HepG2 (cell line): ENCODE results near the gene C3orf38. TPM values are rescaled to one million over a fixed set of nuclear protein-coding genes. Genes with fewer than 3 reads are reported as not detected.

ENCODE experiments used
- ATAC-seq: fragments of 200-7000 bp; cut with Tn5 transposase; 3 replicates; pipeline ENCODE4 v1.9.1; 2020; ENCODE audit warnings: mild to moderate bottlenecking, moderate library complexity
- BruUV-seq: library from RNA; stranded (reverse); fragments of 400-500 nt; replicated peaks from 2 replicates; lab custom pipeline; 2021; lab: Mats Ljungman, UMichigan
- CTCF ChIA-PET: fragments of 300-600 bp; formaldehyde crosslinking; extraction: SDS; loops from one replicate; lab custom pipeline; 2021; ENCODE audit warnings: low total read pairs, inconsistent platforms, low intra/inter-chr PET ratio; lab: Yijun Ruan, JAX
- POLR2A ChIA-PET: fragments of 350-600 bp; sonication (Branson Sonifier 250); formaldehyde crosslinking; loops from one replicate; lab custom pipeline; 2020; ENCODE audit warnings: antibody characterized with exemption, inconsistent platforms; lab: Yijun Ruan, JAX
- DNase-seq: peaks from one replicate; pipeline ENCODE4 v3.0.0-alpha.2; 2015; ENCODE audit warnings: low spot score
- FAIRE-seq: peaks from 3 replicates; lab custom pipeline; 2011; peaks lifted over from hg19 to GRCh38; lab: Jason Lieb, UNC
- H2AFZ ChIP-seq: one replicate; pipeline ENCODE4 v1.6.1; 2011; ENCODE audit warnings: low read length, inconsistent platforms
- H3K27ac ChIP-seq: fragments of 300-600 bp; 3 replicates; pipeline ENCODE4 v1.8.0; 2011; ENCODE audit warnings: mixed run types, mild to moderate bottlenecking, mixed read lengths, low read length, inconsistent platforms; ENCODE audit not compliant: insufficient read depth; ENCODE audit errors: extremely low read length
- H3K27me3 ChIP-seq, 2 experiments: fragments of 200-600 bp in 1 of 2; 2 replicates in 1 of 2; 3 replicates in 1 of 2; pipeline versions ENCODE4 v1.6.0 to v1.8.0; 2011; ENCODE audit warnings: low read length in 2 of 2, mild to moderate bottlenecking in 2 of 2, moderate library complexity in 2 of 2, inconsistent platforms in 1 of 2; ENCODE audit not compliant: insufficient read depth in 2 of 2, control insufficient read depth in 1 of 2
- H3K36me3 ChIP-seq, 2 experiments: fragments of 200-600 bp in 1 of 2; replicated peaks in 1 of 2; 2 replicates in 1 of 2; 3 replicates in 1 of 2; pipeline versions ENCODE4 v1.5.1 to v1.8.0; 2011; ENCODE audit warnings: low read length in 2 of 2, inconsistent platforms in 1 of 2; ENCODE audit not compliant: insufficient read depth in 2 of 2, control insufficient read depth in 1 of 2
- H3K4me1 ChIP-seq: 2 replicates; pipeline ENCODE4 v1.5.1; 2012; ENCODE audit warnings: low read length, inconsistent platforms; ENCODE audit not compliant: insufficient read depth
- H3K4me2 ChIP-seq: 2 replicates; pipeline ENCODE4 v1.6.0; 2011; ENCODE audit warnings: low read depth, low read length, inconsistent platforms
- H3K4me3 ChIP-seq, 3 experiments: fragments of 200-600 bp in 1 of 3; sonication (generic), shearing (Covaris generic) in 1 of 3; replicated peaks in 1 of 3; 2 replicates each; pipeline ENCODE4 v1.5.1; 2011 to 2016; ENCODE audit warnings: low read length in 3 of 3, inconsistent platforms in 2 of 3, low read depth in 2 of 3, mild to moderate bottlenecking in 2 of 3, control low read depth in 1 of 3, mixed read lengths in 1 of 3; ENCODE audit not compliant: insufficient read depth in 1 of 3
- H3K79me2 ChIP-seq: one replicate; pipeline ENCODE4 v1.6.1; 2011; ENCODE audit warnings: low read length, inconsistent platforms; ENCODE audit not compliant: insufficient read depth
- H3K9ac ChIP-seq: 2 replicates; pipeline ENCODE4 v1.6.0; 2011; ENCODE audit warnings: mild to moderate bottlenecking, low read depth, low read length, inconsistent platforms; ENCODE audit not compliant: insufficient read depth
- H3K9me3 ChIP-seq: 2 replicates; pipeline ENCODE4 v1.5.1; 2012; ENCODE audit warnings: mild to moderate bottlenecking, low read length
- H4K20me1 ChIP-seq: 2 replicates; pipeline ENCODE4 v1.6.0; 2011; ENCODE audit warnings: inconsistent platforms, mild to moderate bottlenecking, low read length, moderate library complexity; ENCODE audit not compliant: insufficient read depth
- CHD4 ChIP-seq: fragments of 200-600 bp; sonication (generic); IDR thresholded peaks from 2 replicates; pipeline ENCODE4 v1.7.0; 2017; ENCODE audit warnings: mild to moderate bottlenecking, low read length, borderline replicate concordance
- FOXC1 ChIP-seq: sonication (generic); formaldehyde crosslinking; IDR thresholded peaks from 2 replicates; pipeline ENCODE4 v1.8.0; 2022; ENCODE audit warnings: mild to moderate bottlenecking, missing genetic modification reagents, borderline replicate concordance
- NR2F6 ChIP-seq, 2 experiments: IDR thresholded peaks; 2 replicates each; pipeline ENCODE4 v1.6.1; 2016; ENCODE audit warnings: antibody characterized with exemption in 1 of 2, mild to moderate bottlenecking in 1 of 2
- SPEN ChIP-seq: sonication (generic); formaldehyde crosslinking; IDR thresholded peaks from 2 replicates; pipeline ENCODE4 v1.5.1; 2020; ENCODE audit warnings: low read depth, mild to moderate bottlenecking, missing genetic modification reagents
- TCF12 ChIP-seq, 2 experiments: fragments of 450-650 bp in 1 of 2; sonication (generic) in 1 of 2; formaldehyde crosslinking in 1 of 2; IDR thresholded peaks; 2 replicates each; pipeline versions ENCODE4 v1.6.1 to v1.8.0; 2017 to 2022; ENCODE audit warnings: antibody characterized with exemption in 1 of 2, mild to moderate bottlenecking in 1 of 2, missing genetic modification reagents in 1 of 2, moderate library complexity in 1 of 2
- ZFP37 ChIP-seq: sonication (generic); formaldehyde crosslinking; IDR thresholded peaks from 2 replicates; pipeline ENCODE4 v1.4.0; 2020; ENCODE audit warnings: missing genetic modification reagents, borderline replicate concordance
- ZNF567 ChIP-seq: sonication (generic); formaldehyde crosslinking; IDR thresholded peaks from 2 replicates; pipeline ENCODE4 v1.8.1; 2023; ENCODE audit warnings: mild to moderate bottlenecking, missing genetic modification reagents, borderline replicate concordance
- ZNF773 ChIP-seq: sonication (generic); formaldehyde crosslinking; IDR thresholded peaks from 2 replicates; pipeline ENCODE4 v1.4.0; 2020; ENCODE audit warnings: missing genetic modification reagents, borderline replicate concordance
- WGBS: methylation state at CpG from one replicate; pipeline ENCODE4 v1.1.6; 2017; ENCODE audit warnings: low lambda C conversion rate; 5-methylcytosine and 5-hydroxymethylcytosine counted together
- in situ Hi-C: cut with HindIII; loops from 2 replicates; pipeline ENCODE4 v1.10.0; 2017; ENCODE audit warnings: low pct_unique_long_range_greater_than_20kb; ENCODE audit not compliant: extremely low pct_ligation_motif_present
- intact Hi-C: fragments of 100-400 bp; cut with micrococcal nuclease; formaldehyde crosslinking; loops from one replicate; pipeline ENCODE4 v1.10.0; 2022; ENCODE audit not compliant: unreplicated experiment
- polyA plus RNA-seq, 8 experiments: library from polyadenylated mRNA; depleted of rRNA in 3 of 8; stranded (reverse) in 7 of 8; unstranded in 1 of 8; fragments of >200 nt; fragmentation: Illumina TruSeq in 4 of 8; extraction: Trizol in 4 of 8; gene quantifications; 2 replicates each; pipeline versions ENCODE4 v1.2.1 to v1.2.3, GENCODE V29; 2011 to 2016; ENCODE audit warnings: low read depth in 4 of 8, missing spikeins in 1 of 8, mixed read lengths in 1 of 8; ENCODE audit not compliant: insufficient read depth in 1 of 8
- total RNA-seq, 5 experiments: library from RNA; depleted of rRNA; stranded (reverse); fragments of >200 nt; fragmentation: Illumina TruSeq; extraction: Trizol; gene quantifications; 2 replicates each; pipeline ENCODE4 v1.2.3, GENCODE V29; 2016; ENCODE audit warnings: low read depth in 1 of 5
- TF ChIP-seq, protein P1 (sequence below): sonication (generic); formaldehyde crosslinking; IDR thresholded peaks from 2 replicates; pipeline ENCODE4 v1.4.0; 2020; ENCODE audit warnings: missing genetic modification reagents
- TF ChIP-seq, protein P2 (sequence below): sonication (generic); formaldehyde crosslinking; IDR thresholded peaks from 2 replicates; pipeline ENCODE4 v1.4.0; 2020; ENCODE audit warnings: low read depth, missing genetic modification reagents
- TF ChIP-seq, protein P3 (sequence below): sonication (generic); formaldehyde crosslinking; IDR thresholded peaks from 2 replicates; pipeline ENCODE4 v1.5.0; 2020; ENCODE audit warnings: mild to moderate bottlenecking, missing genetic modification reagents

The C3orf38 gene
- total and polyA plus RNA-seq, 2 of the 13 experiments (the other 11 are each of a cell fraction or from before 2014, with no cell fraction given): 6.0 to 17.5 TPM

DNA sequence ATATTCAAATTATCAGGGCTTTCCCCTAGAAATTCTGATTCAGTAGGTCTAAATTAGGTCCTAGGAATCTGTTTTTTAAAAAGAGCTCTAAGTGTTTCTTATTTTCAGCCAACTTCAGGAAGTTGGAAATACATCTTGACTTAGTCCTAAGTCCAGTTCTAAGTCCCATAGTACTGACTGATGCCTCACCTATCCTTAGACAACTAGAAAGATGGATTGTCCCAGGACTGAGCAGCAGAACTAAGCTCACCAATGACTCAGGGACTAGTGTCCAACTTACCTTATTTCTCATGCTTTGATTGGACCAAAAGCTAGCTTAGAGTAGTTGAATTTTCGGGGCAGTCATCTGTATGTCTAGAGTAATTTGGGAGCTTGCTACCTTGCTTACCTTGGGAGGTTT is 26.2 kb upstream of the C3orf38 start:
- no peak overlapping the region for H3K4me2 ChIP-seq
- DNase-seq: no peak
- in situ Hi-C loops (no loop called here), intact Hi-C loops (no loop called here)
- no peaks in the 10 kb centered on the region for H3K4me1 ChIP-seq
- H3K9ac ChIP-seq: no peak overlapping the region
- H2AFZ ChIP-seq: no peak overlapping the region
- 100% methylated on average over 1 of the region's 1 CpG for WGBS
- CTCF ChIA-PET: no interaction called here
- BruUV-seq: no TSS peak
- no peak for ATAC-seq
- H3K4me3 ChIP-seq: no peak overlapping the region
- TF ChIP-seq ZNF567 (CRISPR knock-in tag): no peak
- no peak for TF ChIP-seq CHD4
- TF ChIP-seq NR2F6 (IDR thresholded peaks at IDR 0.05): no peak
- TF ChIP-seq NR2F6 (CRISPR knock-in tag; IDR thresholded peaks at IDR 0.05): no peak
- no peak for TF ChIP-seq TCF12 (IDR thresholded peaks at IDR 0.05)
- no peak for TF ChIP-seq TCF12 (CRISPR knock-in tag; IDR thresholded peaks at IDR 0.05)
- no peak for TF ChIP-seq ZNF773 (CRISPR knock-in tag)
- TF ChIP-seq, protein P1, sequence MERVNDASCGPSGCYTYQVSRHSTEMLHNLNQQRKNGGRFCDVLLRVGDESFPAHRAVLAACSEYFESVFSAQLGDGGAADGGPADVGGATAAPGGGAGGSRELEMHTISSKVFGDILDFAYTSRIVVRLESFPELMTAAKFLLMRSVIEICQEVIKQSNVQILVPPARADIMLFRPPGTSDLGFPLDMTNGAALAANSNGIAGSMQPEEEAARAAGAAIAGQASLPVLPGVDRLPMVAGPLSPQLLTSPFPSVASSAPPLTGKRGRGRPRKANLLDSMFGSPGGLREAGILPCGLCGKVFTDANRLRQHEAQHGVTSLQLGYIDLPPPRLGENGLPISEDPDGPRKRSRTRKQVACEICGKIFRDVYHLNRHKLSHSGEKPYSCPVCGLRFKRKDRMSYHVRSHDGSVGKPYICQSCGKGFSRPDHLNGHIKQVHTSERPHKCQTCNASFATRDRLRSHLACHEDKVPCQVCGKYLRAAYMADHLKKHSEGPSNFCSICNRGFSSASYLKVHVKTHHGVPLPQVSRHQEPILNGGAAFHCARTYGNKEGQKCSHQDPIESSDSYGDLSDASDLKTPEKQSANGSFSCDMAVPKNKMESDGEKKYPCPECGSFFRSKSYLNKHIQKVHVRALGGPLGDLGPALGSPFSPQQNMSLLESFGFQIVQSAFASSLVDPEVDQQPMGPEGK (CRISPR knock-in tag): no peak
- TF ChIP-seq ZFP37: no peak
- no peak for TF ChIP-seq SPEN
- TF ChIP-seq, protein P2, sequence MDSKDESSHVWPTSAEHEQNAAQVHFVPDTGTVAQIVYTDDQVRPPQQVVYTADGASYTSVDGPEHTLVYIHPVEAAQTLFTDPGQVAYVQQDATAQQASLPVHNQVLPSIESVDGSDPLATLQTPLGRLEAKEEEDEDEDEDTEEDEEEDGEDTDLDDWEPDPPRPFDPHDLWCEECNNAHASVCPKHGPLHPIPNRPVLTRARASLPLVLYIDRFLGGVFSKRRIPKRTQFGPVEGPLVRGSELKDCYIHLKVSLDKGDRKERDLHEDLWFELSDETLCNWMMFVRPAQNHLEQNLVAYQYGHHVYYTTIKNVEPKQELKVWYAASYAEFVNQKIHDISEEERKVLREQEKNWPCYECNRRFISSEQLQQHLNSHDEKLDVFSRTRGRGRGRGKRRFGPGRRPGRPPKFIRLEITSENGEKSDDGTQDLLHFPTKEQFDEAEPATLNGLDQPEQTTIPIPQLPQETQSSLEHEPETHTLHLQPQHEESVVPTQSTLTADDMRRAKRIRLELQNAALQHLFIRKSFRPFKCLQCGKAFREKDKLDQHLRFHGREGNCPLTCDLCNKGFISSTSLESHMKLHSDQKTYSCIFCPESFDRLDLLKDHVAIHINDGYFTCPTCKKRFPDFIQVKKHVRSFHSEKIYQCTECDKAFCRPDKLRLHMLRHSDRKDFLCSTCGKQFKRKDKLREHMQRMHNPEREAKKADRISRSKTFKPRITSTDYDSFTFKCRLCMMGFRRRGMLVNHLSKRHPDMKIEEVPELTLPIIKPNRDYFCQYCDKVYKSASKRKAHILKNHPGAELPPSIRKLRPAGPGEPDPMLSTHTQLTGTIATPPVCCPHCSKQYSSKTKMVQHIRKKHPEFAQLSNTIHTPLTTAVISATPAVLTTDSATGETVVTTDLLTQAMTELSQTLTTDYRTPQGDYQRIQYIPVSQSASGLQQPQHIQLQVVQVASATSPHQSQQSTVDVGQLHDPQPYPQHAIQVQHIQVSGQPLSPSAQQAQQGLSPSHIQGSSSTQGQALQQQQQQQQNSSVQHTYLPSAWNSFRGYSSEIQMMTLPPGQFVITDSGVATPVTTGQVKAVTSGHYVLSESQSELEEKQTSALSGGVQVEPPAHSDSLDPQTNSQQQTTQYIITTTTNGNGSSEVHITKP (CRISPR knock-in tag): no peak
- TF ChIP-seq, protein P3, sequence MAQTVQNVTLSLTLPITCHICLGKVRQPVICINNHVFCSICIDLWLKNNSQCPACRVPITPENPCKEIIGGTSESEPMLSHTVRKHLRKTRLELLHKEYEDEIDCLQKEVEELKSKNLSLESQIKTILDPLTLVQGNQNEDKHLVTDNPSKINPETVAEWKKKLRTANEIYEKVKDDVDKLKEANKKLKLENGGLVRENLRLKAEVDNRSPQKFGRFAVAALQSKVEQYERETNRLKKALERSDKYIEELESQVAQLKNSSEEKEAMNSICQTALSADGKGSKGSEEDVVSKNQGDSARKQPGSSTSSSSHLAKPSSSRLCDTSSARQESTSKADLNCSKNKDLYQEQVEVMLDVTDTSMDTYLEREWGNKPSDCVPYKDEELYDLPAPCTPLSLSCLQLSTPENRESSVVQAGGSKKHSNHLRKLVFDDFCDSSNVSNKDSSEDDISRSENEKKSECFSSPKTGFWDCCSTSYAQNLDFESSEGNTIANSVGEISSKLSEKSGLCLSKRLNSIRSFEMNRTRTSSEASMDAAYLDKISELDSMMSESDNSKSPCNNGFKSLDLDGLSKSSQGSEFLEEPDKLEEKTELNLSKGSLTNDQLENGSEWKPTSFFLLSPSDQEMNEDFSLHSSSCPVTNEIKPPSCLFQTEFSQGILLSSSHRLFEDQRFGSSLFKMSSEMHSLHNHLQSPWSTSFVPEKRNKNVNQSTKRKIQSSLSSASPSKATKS (CRISPR knock-in tag): no peak
- TF ChIP-seq FOXC1 (CRISPR knock-in tag): no peak
- TF ChIP-seq, all 625 proteins: peak for 0
- no peak overlapping the region for H3K27ac ChIP-seq
- no peaks in the 10 kb centered on the region for H3K9me3 ChIP-seq
- POLR2A ChIA-PET: no interaction called here
- no peaks in the 10 kb centered on the region for H3K27me3 ChIP-seq
- peaks cover 3% of the 10 kb centered on the region for H3K79me2 ChIP-seq
- no peaks in the 10 kb centered on the region for H4K20me1 ChIP-seq
- H3K36me3 ChIP-seq: peaks cover 0 to 13% of the 10 kb centered on the region in 2 experiments; a peak in 1 of 5 replicates
- no peak for FAIRE-seq
